ENCODE measurements around the gene GLRA1.

DNA sequence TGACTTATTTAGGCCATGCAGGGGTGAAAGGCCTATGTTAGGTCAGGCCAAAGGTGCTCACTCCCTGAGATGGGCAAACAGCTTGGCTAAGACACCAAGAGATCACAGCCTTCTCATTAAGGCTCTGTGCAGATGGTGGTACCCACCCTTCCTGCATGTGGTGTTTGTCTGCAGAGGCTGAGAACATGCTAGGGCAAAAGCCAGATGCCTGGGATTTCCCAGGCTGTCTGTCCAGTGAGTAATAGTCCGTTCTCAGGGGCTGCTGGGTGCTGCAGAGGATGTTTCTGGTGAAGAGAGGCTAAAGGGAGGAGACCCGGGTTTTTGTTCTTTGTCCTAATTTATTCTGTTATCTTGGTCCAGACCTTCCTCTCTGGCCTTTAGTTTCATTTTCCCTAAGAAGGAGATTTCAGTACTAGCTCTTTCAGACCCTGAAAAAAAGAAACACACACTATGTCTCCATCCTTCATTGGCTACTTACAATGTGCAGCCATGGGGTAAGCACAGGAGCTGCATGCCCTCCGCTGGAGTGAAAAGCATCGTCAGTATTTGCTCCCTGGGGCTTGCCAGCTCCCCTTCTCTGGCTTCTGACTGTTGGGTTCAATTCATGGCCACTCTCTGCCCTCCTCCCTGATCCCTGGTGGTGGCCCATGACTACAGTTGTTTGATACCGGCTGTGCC, 23.4 kb upstream of the GLRA1 start:
- TF ChIP-seq, protein P1, sequence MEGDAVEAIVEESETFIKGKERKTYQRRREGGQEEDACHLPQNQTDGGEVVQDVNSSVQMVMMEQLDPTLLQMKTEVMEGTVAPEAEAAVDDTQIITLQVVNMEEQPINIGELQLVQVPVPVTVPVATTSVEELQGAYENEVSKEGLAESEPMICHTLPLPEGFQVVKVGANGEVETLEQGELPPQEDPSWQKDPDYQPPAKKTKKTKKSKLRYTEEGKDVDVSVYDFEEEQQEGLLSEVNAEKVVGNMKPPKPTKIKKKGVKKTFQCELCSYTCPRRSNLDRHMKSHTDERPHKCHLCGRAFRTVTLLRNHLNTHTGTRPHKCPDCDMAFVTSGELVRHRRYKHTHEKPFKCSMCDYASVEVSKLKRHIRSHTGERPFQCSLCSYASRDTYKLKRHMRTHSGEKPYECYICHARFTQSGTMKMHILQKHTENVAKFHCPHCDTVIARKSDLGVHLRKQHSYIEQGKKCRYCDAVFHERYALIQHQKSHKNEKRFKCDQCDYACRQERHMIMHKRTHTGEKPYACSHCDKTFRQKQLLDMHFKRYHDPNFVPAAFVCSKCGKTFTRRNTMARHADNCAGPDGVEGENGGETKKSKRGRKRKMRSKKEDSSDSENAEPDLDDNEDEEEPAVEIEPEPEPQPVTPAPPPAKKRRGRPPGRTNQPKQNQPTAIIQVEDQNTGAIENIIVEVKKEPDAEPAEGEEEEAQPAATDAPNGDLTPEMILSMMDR (IDR thresholded peaks at IDR 0.05): no peak
- no peak for TF ChIP-seq POLR2A (IDR thresholded peaks at IDR 0.05)
